ENCODE data around the gene POMT2.
"Not testable (repeated sequence)": the region's sequence is repeated elsewhere in the genome, so short reads cannot be mapped to it uniquely, and the experiment has no call there.

The POMT2 gene

GRCh38 chr14:77320238-77320935 is at the start of gene POMT2:
TSS of gene POMT2 (minus strand) at chr14:77320883. CDS start at chr14:77320681, 202 bp downstream.
- peak; percentile 60 for DNase-seq (ENCODE audit: low read depth, low spot score)

- DNase-seq (ENCODE audit: low read depth, low spot score) = no peak
These were observed 48.6 kb upstream of the POMT2 start for GRCh38 chr14:77369285-77369684.

- DNase-seq (ENCODE audit: low read depth, low spot score) = no peak
These were observed 43.5 kb upstream of the POMT2 start for GRCh38 chr14:77364146-77364545.

- no peak for DNase-seq (ENCODE audit: low read depth, low spot score)
These were observed 38.9 kb upstream of the POMT2 start for GRCh38 chr14:77359626-77360025.

GRCh38 chr14:77356899-77357298 is 36.2 kb upstream of the POMT2 start:
- no peak for DNase-seq (ENCODE audit: low read depth, low spot score)

- no peak for DNase-seq (ENCODE audit: low read depth, low spot score)
These were observed 35.1 kb upstream of the POMT2 start for GRCh38 chr14:77355811-77356210.

GRCh38 chr14:77353469-77354141 is 32.9 kb upstream of the POMT2 start:
- DNase-seq (ENCODE audit: low read depth, low spot score) = no peak

GRCh38 chr14:77347751-77348150 is 27.1 kb upstream of the POMT2 start:
- no peak for DNase-seq (ENCODE audit: low read depth, low spot score)

- DNase-seq (ENCODE audit: low read depth, low spot score) = no peak
These were observed 25.8 kb upstream of the POMT2 start for GRCh38 chr14:77346495-77346894.

GRCh38 chr14:77344377-77344996 is 23.8 kb upstream of the POMT2 start:
- no peak for DNase-seq (ENCODE audit: low read depth, low spot score)

- DNase-seq (ENCODE audit: low read depth, low spot score) = no peak
These were observed 23.0 kb upstream of the POMT2 start for GRCh38 chr14:77343662-77344061.

- DNase-seq (ENCODE audit: low read depth, low spot score) = no peak
These were observed 22.2 kb upstream of the POMT2 start for GRCh38 chr14:77342726-77343397.

- DNase-seq (ENCODE audit: low read depth, low spot score) = no peak
These were observed 19.7 kb upstream of the POMT2 start for GRCh38 chr14:77340389-77340788.

- no peak for DNase-seq (ENCODE audit: low read depth, low spot score)
These were observed 18.7 kb upstream of the POMT2 start for GRCh38 chr14:77339407-77339806.

- DNase-seq (ENCODE audit: low read depth, low spot score) = peak; percentile 68
These were observed 17.6 kb upstream of the POMT2 start for GRCh38 chr14:77338302-77338701.

GRCh38 chr14:77337880-77338279 is 17.2 kb upstream of the POMT2 start:
- DNase-seq (ENCODE audit: low read depth, low spot score) = no peak

GRCh38 chr14:77337255-77337654 is 16.6 kb upstream of the POMT2 start:
- DNase-seq (ENCODE audit: low read depth, low spot score) = not testable (repeated sequence)

- DNase-seq (ENCODE audit: low read depth, low spot score) = no peak
These were observed 14.9 kb upstream of the POMT2 start for GRCh38 chr14:77335576-77335975.

- no peak for DNase-seq (ENCODE audit: low read depth, low spot score)
These were observed 9.2 kb upstream of the POMT2 start for GRCh38 chr14:77329872-77330271.

- DNase-seq (ENCODE audit: low read depth, low spot score) = no peak
These were observed 6.4 kb upstream of the POMT2 start for GRCh38 chr14:77327111-77327510.

GRCh38 chr14:77325746-77326094 is 5.0 kb upstream of the POMT2 start:
- DNase-seq (ENCODE audit: low read depth, low spot score) = no peak
